ENCODE data around the gene BRD4. TPM values are rescaled to one million over a fixed set of nuclear protein-coding genes. Genes with fewer than 3 reads are reported as not detected.
A peak's percentile ranks its signal among the peaks of the same experiment; 100 is the strongest.
"Not testable (repeated sequence)": the region's sequence is repeated elsewhere in the genome, so short reads cannot be mapped to it uniquely, and the experiment has no call there.

The BRD4 gene
- 8.3 and 9.1 TPM in 2 replicates for total RNA-seq (2014; rRNA removed; shearing (Covaris generic))

- peak; percentile 56 for DNase-seq (ENCODE audit: low read depth)
Observed at GRCh38 chr19:15332311-15332996, at the start of gene BRD4. Gene BRD4, minus strand, starts transcription at chr19:15332539. Its CDS starts 59,440 bp downstream, at chr19:15273099.

- DNase-seq (ENCODE audit: low read depth) = no peak
Observed at GRCh38 chr19:15381864-15382263, 49.5 kb upstream of the BRD4 start.

GRCh38 chr19:15381429-15381828 lies 49.1 kb upstream of the BRD4 start:
- no peak for DNase-seq (ENCODE audit: low read depth)

- peak; percentile 43 for DNase-seq (ENCODE audit: low read depth)
Observed at GRCh38 chr19:15379999-15380647, 47.8 kb upstream of the BRD4 start.

- peak; percentile 98 for DNase-seq (ENCODE audit: low read depth)
Observed at GRCh38 chr19:15379083-15379998, 47.0 kb upstream of the BRD4 start, which contains the start of gene AKAP8. Gene AKAP8, minus strand, starts transcription at chr19:15379787. Its CDS starts 56 bp downstream, at chr19:15379731.

- peak; percentile 55 for DNase-seq (ENCODE audit: low read depth)
Observed at GRCh38 chr19:15378534-15379082, 46.3 kb upstream of the BRD4 start.

- DNase-seq (ENCODE audit: low read depth) = no peak
Observed at GRCh38 chr19:15374796-15375440, 42.6 kb upstream of the BRD4 start.

GRCh38 chr19:15374105-15374651 lies 41.8 kb upstream of the BRD4 start:
- no peak for DNase-seq (ENCODE audit: low read depth)

- no peak for DNase-seq (ENCODE audit: low read depth)
Observed at GRCh38 chr19:15373644-15374043, 41.3 kb upstream of the BRD4 start.

- no peak for DNase-seq (ENCODE audit: low read depth)
Observed at GRCh38 chr19:15372891-15373301, 40.6 kb upstream of the BRD4 start.

GRCh38 chr19:15372470-15372869 lies 40.1 kb upstream of the BRD4 start:
- DNase-seq (ENCODE audit: low read depth) = no peak

GRCh38 chr19:15371786-15372380 lies 39.5 kb upstream of the BRD4 start:
- no peak for DNase-seq (ENCODE audit: low read depth)

- no peak for DNase-seq (ENCODE audit: low read depth)
Observed at GRCh38 chr19:15371119-15371518, 38.8 kb upstream of the BRD4 start.

GRCh38 chr19:15369594-15369891 lies 37.2 kb upstream of the BRD4 start:
- DNase-seq (ENCODE audit: low read depth) = no peak

GRCh38 chr19:15368798-15369593 lies 36.7 kb upstream of the BRD4 start:
- no peak for DNase-seq (ENCODE audit: low read depth)

- DNase-seq (ENCODE audit: low read depth) = no peak
Observed at GRCh38 chr19:15368051-15368632, 35.8 kb upstream of the BRD4 start.

- no peak for DNase-seq (ENCODE audit: low read depth)
Observed at GRCh38 chr19:15367439-15367838, 35.1 kb upstream of the BRD4 start.

- no peak for DNase-seq (ENCODE audit: low read depth)
Observed at GRCh38 chr19:15365264-15365663, 32.9 kb upstream of the BRD4 start.

- DNase-seq (ENCODE audit: low read depth) = not testable (repeated sequence)
Observed at GRCh38 chr19:15363791-15364190, 31.5 kb upstream of the BRD4 start.

GRCh38 chr19:15363048-15363447 lies 30.7 kb upstream of the BRD4 start:
- DNase-seq (ENCODE audit: low read depth) = not testable (repeated sequence)

All from RPMI7951 (cell line).